ENCODE measurements around the gene UTP25.

The UTP25 gene

GRCh38 chr1:209866201-209866600 lies 38.4 kb downstream of the UTP25 start:
- Histone ChIP-seq H3K4me3 (ENCODE audit: low read length) (no peak overlapping the region), H3K27me3 (ENCODE audit: control insufficient read depth, insufficient read depth, low read length) (no peaks in the 10 kb centered on the region), H3K9ac (ENCODE audit: low read depth, low read length) (no peak overlapping the region)

GRCh38 chr1:209869291-209870149 lies 41.7 kb downstream of the UTP25 start:
- H3K4me1 ChIP-seq (ENCODE audit: control insufficient read depth, insufficient read depth, low read length) = peaks cover 28% of the 10 kb centered on the region
- H3K9ac ChIP-seq (ENCODE audit: low read depth, low read length) = no peak overlapping the region

More at GRCh38 chr1:209866201-209866600, 38.4 kb downstream of the UTP25 start:
- H3K9me3 ChIP-seq (replicated peaks; ENCODE audit: low read length) = peaks cover 4% of the 10 kb centered on the region
- peaks cover 19% of the 10 kb centered on the region for H3K4me1 ChIP-seq (ENCODE audit: control insufficient read depth, insufficient read depth, low read length)
- no peak overlapping the region for H3K4me2 ChIP-seq (ENCODE audit: low read length)
- H3K36me3 ChIP-seq (ENCODE audit: insufficient read depth, low read length) = no peaks in the 10 kb centered on the region

GRCh38 chr1:209870151-209870831 lies 42.5 kb downstream of the UTP25 start:
- peaks cover 4% of the 10 kb centered on the region for H3K9me3 ChIP-seq (replicated peaks; ENCODE audit: low read length)
- no peak overlapping the region for H3K9ac ChIP-seq (ENCODE audit: low read depth, low read length)
- peaks cover 34% of the 10 kb centered on the region for H3K4me1 ChIP-seq (ENCODE audit: control insufficient read depth, insufficient read depth, low read length)

More at GRCh38 chr1:209869291-209870149, 41.7 kb downstream of the UTP25 start:
- no peak overlapping the region for H3K4me2 ChIP-seq (ENCODE audit: low read length)
- no peaks in the 10 kb centered on the region for H3K36me3 ChIP-seq (ENCODE audit: insufficient read depth, low read length)
- H3K27me3 ChIP-seq (ENCODE audit: control insufficient read depth, insufficient read depth, low read length) = no peaks in the 10 kb centered on the region
- H3K4me3 ChIP-seq (ENCODE audit: low read length) = no peak overlapping the region
- peaks cover 4% of the 10 kb centered on the region for H3K9me3 ChIP-seq (replicated peaks; ENCODE audit: low read length)

GRCh38 chr1:209871006-209871405 lies 43.2 kb downstream of the UTP25 start:
- H3K36me3 ChIP-seq (ENCODE audit: insufficient read depth, low read length) = no peaks in the 10 kb centered on the region
- no peak overlapping the region for H3K9ac ChIP-seq (ENCODE audit: low read depth, low read length)
- H3K4me1 ChIP-seq (ENCODE audit: control insufficient read depth, insufficient read depth, low read length) = peaks cover 41% of the 10 kb centered on the region
- peaks cover 4% of the 10 kb centered on the region for H3K9me3 ChIP-seq (replicated peaks; ENCODE audit: low read length)
- no peak overlapping the region for H3K4me3 ChIP-seq (ENCODE audit: low read length)
- H3K27me3 ChIP-seq (ENCODE audit: control insufficient read depth, insufficient read depth, low read length) = no peaks in the 10 kb centered on the region
- H3K4me2 ChIP-seq (ENCODE audit: low read length) = no peak overlapping the region

More at GRCh38 chr1:209870151-209870831, 42.5 kb downstream of the UTP25 start:
- H3K4me2 ChIP-seq (ENCODE audit: low read length) = no peak overlapping the region
- no peaks in the 10 kb centered on the region for H3K27me3 ChIP-seq (ENCODE audit: control insufficient read depth, insufficient read depth, low read length)
- no peak overlapping the region for H3K4me3 ChIP-seq (ENCODE audit: low read length)
- H3K36me3 ChIP-seq (ENCODE audit: insufficient read depth, low read length) = no peaks in the 10 kb centered on the region

- H3K4me2 ChIP-seq (ENCODE audit: low read length) = no peak overlapping the region
- no peaks in the 10 kb centered on the region for H3K27me3 ChIP-seq (ENCODE audit: control insufficient read depth, insufficient read depth, low read length)
- no peak overlapping the region for H3K4me3 ChIP-seq (ENCODE audit: low read length)
- no peaks in the 10 kb centered on the region for H3K36me3 ChIP-seq (ENCODE audit: insufficient read depth, low read length)
- no peak overlapping the region for H3K9ac ChIP-seq (ENCODE audit: low read depth, low read length)
- peaks cover 4% of the 10 kb centered on the region for H3K9me3 ChIP-seq (replicated peaks; ENCODE audit: low read length)
- H3K4me1 ChIP-seq (ENCODE audit: control insufficient read depth, insufficient read depth, low read length) = peaks cover 45% of the 10 kb centered on the region
These were observed 43.7 kb downstream of the UTP25 start for GRCh38 chr1:209871430-209871829.

GRCh38 chr1:209873067-209873799 lies 45.5 kb downstream of the UTP25 start:
- Histone ChIP-seq H3K36me3 (ENCODE audit: insufficient read depth, low read length) (no peaks in the 10 kb centered on the region), H3K27me3 (ENCODE audit: control insufficient read depth, insufficient read depth, low read length) (no peaks in the 10 kb centered on the region), H3K4me3 (ENCODE audit: low read length) (peak overlapping the region; percentile 42), H3K4me2 (ENCODE audit: low read length) (peak overlapping the region; percentile 62), H3K4me1 (ENCODE audit: control insufficient read depth, insufficient read depth, low read length) (peaks cover 60% of the 10 kb centered on the region), H3K9ac (ENCODE audit: low read depth, low read length) (peak overlapping the region; percentile 67), H3K9me3 (replicated peaks; ENCODE audit: low read length) (no peaks in the 10 kb centered on the region)

GRCh38 chr1:209875515-209875914 lies 47.7 kb downstream of the UTP25 start:
- Histone ChIP-seq H3K9me3 (replicated peaks; ENCODE audit: low read length) (no peaks in the 10 kb centered on the region), H3K4me1 (ENCODE audit: control insufficient read depth, insufficient read depth, low read length) (peaks cover 78% of the 10 kb centered on the region), H3K4me2 (ENCODE audit: low read length) (no peak overlapping the region), H3K4me3 (ENCODE audit: low read length) (no peak overlapping the region), H3K9ac (ENCODE audit: low read depth, low read length) (peak overlapping the region; percentile 6), H3K36me3 (ENCODE audit: insufficient read depth, low read length) (no peaks in the 10 kb centered on the region), H3K27me3 (ENCODE audit: control insufficient read depth, insufficient read depth, low read length) (no peaks in the 10 kb centered on the region)

- H3K9ac ChIP-seq (ENCODE audit: low read depth, low read length) = peak overlapping the region; percentile 6
- peaks cover 85% of the 10 kb centered on the region for H3K4me1 ChIP-seq (ENCODE audit: control insufficient read depth, insufficient read depth, low read length)
- H3K27me3 ChIP-seq (ENCODE audit: control insufficient read depth, insufficient read depth, low read length) = no peaks in the 10 kb centered on the region
- H3K4me2 ChIP-seq (ENCODE audit: low read length) = no peak overlapping the region
- no peak overlapping the region for H3K4me3 ChIP-seq (ENCODE audit: low read length)
- H3K36me3 ChIP-seq (ENCODE audit: insufficient read depth, low read length) = no peaks in the 10 kb centered on the region
- H3K9me3 ChIP-seq (replicated peaks; ENCODE audit: low read length) = no peaks in the 10 kb centered on the region
These were observed 48.5 kb downstream of the UTP25 start for GRCh38 chr1:209876078-209876800.

- no peaks in the 10 kb centered on the region for H3K9me3 ChIP-seq (replicated peaks; ENCODE audit: low read length)
- H3K36me3 ChIP-seq (ENCODE audit: insufficient read depth, low read length) = no peaks in the 10 kb centered on the region
- peak overlapping the region; percentile 3 for H3K4me2 ChIP-seq (ENCODE audit: low read length)
- no peaks in the 10 kb centered on the region for H3K27me3 ChIP-seq (ENCODE audit: control insufficient read depth, insufficient read depth, low read length)
- H3K4me1 ChIP-seq (ENCODE audit: control insufficient read depth, insufficient read depth, low read length) = peaks cover 89% of the 10 kb centered on the region
- no peak overlapping the region for H3K9ac ChIP-seq (ENCODE audit: low read depth, low read length)
- no peak overlapping the region for H3K4me3 ChIP-seq (ENCODE audit: low read length)
These were observed 49.5 kb downstream of the UTP25 start for GRCh38 chr1:209877087-209877764.

- H3K4me2 ChIP-seq (ENCODE audit: low read length) = peak overlapping the region; percentile 55
- peak overlapping the region; percentile 46 for H3K4me3 ChIP-seq (ENCODE audit: low read length)
- H3K9me3 ChIP-seq (replicated peaks; ENCODE audit: low read length) = no peaks in the 10 kb centered on the region
- peak overlapping the region; percentile 75 for H3K9ac ChIP-seq (ENCODE audit: low read depth, low read length)
- H3K27me3 ChIP-seq (ENCODE audit: control insufficient read depth, insufficient read depth, low read length) = no peaks in the 10 kb centered on the region
- peaks cover 87% of the 10 kb centered on the region for H3K4me1 ChIP-seq (ENCODE audit: control insufficient read depth, insufficient read depth, low read length)
- H3K36me3 ChIP-seq (ENCODE audit: insufficient read depth, low read length) = no peaks in the 10 kb centered on the region
These were observed 51.2 kb downstream of the UTP25 start for GRCh38 chr1:209878964-209879363.
